Measurements from ENCODE around the gene DSEL. TPM values are rescaled to one million over a fixed set of nuclear protein-coding genes. Genes with fewer than 3 reads are reported as not detected.

The DSEL gene
- total RNA-seq, 1 donor from 2014 or later = 6.2 TPM

- H3K27ac Mint-ChIP-seq = no peak overlapping the region
- no peaks in the 10 kb centered on the region for H3K4me1 Mint-ChIP-seq (ENCODE audit: low read depth)
- no peak for TF ChIP-seq CTCF (IDR thresholded peaks at IDR 0.05; ENCODE audit: unreplicated experiment)
- no peaks in the 10 kb centered on the region for H3K36me3 Mint-ChIP-seq (ENCODE audit: insufficient read depth)
- no peak overlapping the region for H3K4me3 Mint-ChIP-seq (ENCODE audit: low read depth)
- no peaks in the 10 kb centered on the region for H3K27me3 Mint-ChIP-seq
- H3K9me3 Mint-ChIP-seq (ENCODE audit: low read depth) = no peaks in the 10 kb centered on the region
- DNase-seq (ENCODE audit: low spot score, unreplicated experiment) = no peak
These were observed 11.8 kb downstream of the DSEL start for GRCh38 chr18:67504739-67505138.

GRCh38 chr18:67500522-67501205 is 15.9 kb downstream of the DSEL start:
- H3K36me3 Mint-ChIP-seq (ENCODE audit: insufficient read depth) = no peaks in the 10 kb centered on the region
- no peak for TF ChIP-seq CTCF (IDR thresholded peaks at IDR 0.05; ENCODE audit: unreplicated experiment)
- DNase-seq (ENCODE audit: low spot score, unreplicated experiment) = no peak
- H3K4me3 Mint-ChIP-seq (ENCODE audit: low read depth) = no peak overlapping the region
- no peaks in the 10 kb centered on the region for H3K4me1 Mint-ChIP-seq (ENCODE audit: low read depth)
- peaks cover 3% of the 10 kb centered on the region for H3K9me3 Mint-ChIP-seq (ENCODE audit: low read depth)
- no peak overlapping the region for H3K27ac Mint-ChIP-seq
- H3K27me3 Mint-ChIP-seq = no peaks in the 10 kb centered on the region

GRCh38 chr18:67496469-67496868 is 20.1 kb downstream of the DSEL start:
- no peak for TF ChIP-seq CTCF (IDR thresholded peaks at IDR 0.05; ENCODE audit: unreplicated experiment)
- DNase-seq (ENCODE audit: low spot score, unreplicated experiment) = no peak
- peaks cover 2% of the 10 kb centered on the region for H3K4me1 Mint-ChIP-seq (ENCODE audit: low read depth)
- H3K4me3 Mint-ChIP-seq (ENCODE audit: low read depth) = no peak overlapping the region
- H3K36me3 Mint-ChIP-seq (ENCODE audit: insufficient read depth) = no peaks in the 10 kb centered on the region
- H3K27ac Mint-ChIP-seq = no peak overlapping the region
- H3K9me3 Mint-ChIP-seq (ENCODE audit: low read depth) = peaks cover 3% of the 10 kb centered on the region
- no peaks in the 10 kb centered on the region for H3K27me3 Mint-ChIP-seq

GRCh38 chr18:67486534-67486933 is 30.0 kb downstream of the DSEL start:
- Mint-ChIP-seq H3K36me3 (ENCODE audit: insufficient read depth) (no peaks in the 10 kb centered on the region), H3K27ac (no peak overlapping the region), H3K9me3 (ENCODE audit: low read depth) (no peaks in the 10 kb centered on the region), H3K27me3 (no peaks in the 10 kb centered on the region), H3K4me1 (ENCODE audit: low read depth) (no peaks in the 10 kb centered on the region), H3K4me3 (ENCODE audit: low read depth) (no peak overlapping the region)
- no peak for DNase-seq (ENCODE audit: low spot score, unreplicated experiment)
- TF ChIP-seq CTCF (IDR thresholded peaks at IDR 0.05; ENCODE audit: unreplicated experiment) = no peak

- H3K4me1 Mint-ChIP-seq (ENCODE audit: low read depth) = no peaks in the 10 kb centered on the region
- no peak for TF ChIP-seq CTCF (IDR thresholded peaks at IDR 0.05; ENCODE audit: unreplicated experiment)
- H3K27ac Mint-ChIP-seq = no peak overlapping the region
- no peak for DNase-seq (ENCODE audit: low spot score, unreplicated experiment)
- no peaks in the 10 kb centered on the region for H3K27me3 Mint-ChIP-seq
- H3K9me3 Mint-ChIP-seq (ENCODE audit: low read depth) = no peaks in the 10 kb centered on the region
- no peak overlapping the region for H3K4me3 Mint-ChIP-seq (ENCODE audit: low read depth)
- H3K36me3 Mint-ChIP-seq (ENCODE audit: insufficient read depth) = no peaks in the 10 kb centered on the region
These were observed 30.9 kb downstream of the DSEL start for GRCh38 chr18:67485655-67486054.
